Measurements from ENCODE around the gene TBC1D4. TPM values are rescaled to one million over a fixed set of nuclear protein-coding genes. Genes with fewer than 3 reads are reported as not detected.

Gene TBC1D4
- total and polyA plus RNA-seq, 9 of the 15 experiments (the other 6 are each of a cell fraction or from before 2014, with no cell fraction given), result 2.8 to 12.3 (median 7.0) TPM

- no peaks in the 10 kb centered on the region for H3K9me3 ChIP-seq (replicated peaks; ENCODE audit: control insufficient read depth, insufficient read depth, low read depth, low read length)
- H3K27me3 ChIP-seq (ENCODE audit: control insufficient read depth in 2 of 2, insufficient read depth in 2 of 2, low read length in 2 of 2), result no peaks in the 10 kb centered on the region
- in situ Hi-C loops (cut with MboI), result no loop called here
- CTCF ChIA-PET (ENCODE audit: low intra/inter-chr PET ratio), result interaction anchor here (0.6 kb wide), 1 partner anchor 26 kb away, joined by 4 read pairs; no protein-coding TSS in a partner anchor
- H2AFZ ChIP-seq (ENCODE audit: low read depth, low read length), result no peak overlapping the region
- no peak overlapping the region for H3K4me3 ChIP-seq
- H4K20me1 ChIP-seq (replicated peaks; ENCODE audit: control insufficient read depth, insufficient read depth, low read length), result no peaks in the 10 kb centered on the region
- intact Hi-C loops (cut with micrococcal nuclease), result no loop called here
- FAIRE-seq (no peak), DNase-seq (ENCODE audit: extremely low read depth in 1 of 4, low spot score in 3 of 4) (no peak), ATAC-seq (no peak)
- H3K9ac ChIP-seq (ENCODE audit: insufficient read depth in 1 of 2, low read depth in 2 of 2, low read length in 2 of 2), result no peak overlapping the region
- H3K79me2 ChIP-seq (ENCODE audit: control insufficient read depth, insufficient read depth, low read length), result no peaks in the 10 kb centered on the region; the same call in 2 of the 3 replicates
- H3K36me3 ChIP-seq (ENCODE audit: control insufficient read depth, insufficient read depth, low read length), result no peaks in the 10 kb centered on the region
- POLR2A ChIA-PET, result interaction anchor here (0.6 kb wide), 1 partner anchor 889 kb away, joined by 3 read pairs; no protein-coding TSS in a partner anchor
- no peak overlapping the region for H3K27ac ChIP-seq (ENCODE audit: extremely low read depth, low read depth, low read length)
- BruUV-seq (replicated peaks), result no TSS peak
- 25% methylated on average over 4 of the region's 6 CpGs for WGBS (ENCODE audit: insufficient coverage, low coverage, missing lambda C conversion rate)
- H3K9me1 ChIP-seq (ENCODE audit: control insufficient read depth, insufficient read depth, low read length), result no peaks in the 10 kb centered on the region
- no peaks in the 10 kb centered on the region; a peak in 2 of 5 replicates for H3K4me1 ChIP-seq (replicated peaks in 1 of 2; ENCODE audit: control insufficient read depth in 2 of 2, insufficient read depth in 2 of 2, low read length in 2 of 2)
- no peak overlapping the region for H3K4me2 ChIP-seq (ENCODE audit: insufficient read depth, low read length)
- TF ChIP-seq ARID3A (IDR thresholded peaks at IDR 0.05; ENCODE audit: borderline replicate concordance, low read depth, low read length) (no peak), THAP12 (CRISPR knock-in tag; IDR thresholded peaks at IDR 0.05) (no peak), ESRRB (CRISPR knock-in tag; IDR thresholded peaks at IDR 0.05; ENCODE audit: borderline replicate concordance) (no peak), ZNF740 (CRISPR knock-in tag; IDR thresholded peaks at IDR 0.05) (no peak), ZNF740 (tag; IDR thresholded peaks at IDR 0.05) (no peak), RBBP5 (IDR thresholded peaks at IDR 0.05; ENCODE audit: borderline replicate concordance, insufficient read depth, low read length, poor library complexity, severe bottlenecking) (no peak), ZNF23 (CRISPR knock-in tag; IDR thresholded peaks at IDR 0.05) (no peak), HNRNPL (IDR thresholded peaks at IDR 0.05; ENCODE audit: low read depth, low read length) (no peak), ZNF324 (CRISPR knock-in tag; IDR thresholded peaks at IDR 0.05) (no peak), MAFG (tag; conservative IDR thresholded peaks at IDR 0.05) (no peak), GTF2B (IDR thresholded peaks at IDR 0.05; ENCODE audit: extremely low read depth, insufficient read length) (no peak), DDX20 (tag; IDR thresholded peaks at IDR 0.05; ENCODE audit: low read depth) (no peak), CHD2 (IDR thresholded peaks at IDR 0.05; ENCODE audit: low read depth, low read length) (no peak), SIX5 (IDR thresholded peaks at IDR 0.05; ENCODE audit: borderline replicate concordance in 1 of 2, insufficient read depth in 1 of 2, low read depth in 1 of 2, low read length in 2 of 2) (no peak), ZKSCAN3 (CRISPR knock-in tag; IDR thresholded peaks at IDR 0.05) (no peak), C11orf30 (IDR thresholded peaks at IDR 0.05; ENCODE audit: low read depth) (no peak)
These were observed 98.8 kb downstream of the TBC1D4 start for GRCh38 chr13:75383064-75383715.

Measured in K562 (cell line).